IPS-20b (cell line): ENCODE results near the gene BANP.

Experiments
- H3K27ac ChIP-seq: one replicate; pipeline ENCODE4 v1.5.1; 2013; ENCODE audit warnings: low read length
- H3K27me3 ChIP-seq: 2 replicates; pipeline ENCODE4 v1.6.1; 2013; ENCODE audit warnings: mild to moderate bottlenecking, low read length, inconsistent platforms; ENCODE audit not compliant: insufficient read depth
- H3K36me3 ChIP-seq: 2 replicates; pipeline ENCODE4 v1.6.1; 2013; ENCODE audit warnings: low read depth, mild to moderate bottlenecking, inconsistent platforms, low read length, moderate library complexity; ENCODE audit not compliant: insufficient read depth
- H3K4me1 ChIP-seq: 2 replicates; pipeline ENCODE4 v1.6.1; 2013; ENCODE audit warnings: mild to moderate bottlenecking, control low read depth, inconsistent platforms, low read length, moderate library complexity; ENCODE audit not compliant: insufficient read depth
- H3K4me3 ChIP-seq: 2 replicates; pipeline ENCODE4 v1.5.1; 2013; ENCODE audit warnings: mild to moderate bottlenecking, low read length, inconsistent platforms
- H3K9ac ChIP-seq: 2 replicates; pipeline ENCODE4 v1.6.1; 2013; ENCODE audit warnings: low read depth, mild to moderate bottlenecking, inconsistent platforms, low read length, moderate library complexity
- H3K9me3 ChIP-seq: 2 replicates; pipeline ENCODE4 v1.6.1; 2013; ENCODE audit warnings: mild to moderate bottlenecking, low read depth, low read length, inconsistent platforms; ENCODE audit not compliant: insufficient read depth

Gene BANP

GRCh38 chr16:87946596-87947347 lies 4.5 kb upstream of the BANP start:
- Histone ChIP-seq H3K36me3 (no peaks in the 10 kb centered on the region), H3K27me3 (no peaks in the 10 kb centered on the region), H3K27ac (no peak overlapping the region), H3K4me3 (no peak overlapping the region), H3K9ac (no peak overlapping the region), H3K4me1 (peaks cover 7% of the 10 kb centered on the region), H3K9me3 (no peaks in the 10 kb centered on the region)

GRCh38 chr16:87947356-87948118 lies 3.7 kb upstream of the BANP start:
- H3K9ac ChIP-seq, result no peak overlapping the region
- H3K9me3 ChIP-seq, result no peaks in the 10 kb centered on the region
- H3K27ac ChIP-seq, result no peak overlapping the region
- H3K4me1 ChIP-seq, result peaks cover 9% of the 10 kb centered on the region
- H3K36me3 ChIP-seq, result no peaks in the 10 kb centered on the region
- no peak overlapping the region for H3K4me3 ChIP-seq
- H3K27me3 ChIP-seq, result no peaks in the 10 kb centered on the region

DNA sequence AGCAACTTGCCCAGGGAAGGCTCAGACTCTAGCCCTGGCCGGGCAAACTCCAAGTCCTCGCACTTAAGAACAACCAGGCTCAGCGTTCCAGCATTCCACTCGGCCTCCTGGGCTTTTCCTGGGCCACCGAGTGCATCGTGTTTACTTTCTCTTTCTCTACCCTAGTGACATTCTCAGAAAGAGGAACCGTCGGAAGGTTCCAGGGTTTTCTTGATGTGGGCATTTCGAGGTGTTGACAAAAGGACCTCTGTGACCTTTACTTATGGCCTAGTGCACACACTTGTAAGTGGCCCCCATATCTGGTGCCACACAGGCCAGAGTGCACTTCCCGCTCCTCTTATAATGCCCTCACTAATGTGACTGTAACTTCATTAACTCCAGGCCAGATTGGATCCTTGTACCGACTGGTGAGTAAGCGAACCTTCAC lies 3.1 kb upstream of the BANP start:
- Histone ChIP-seq H3K4me3 (no peak overlapping the region), H3K9ac (no peak overlapping the region), H3K9me3 (no peaks in the 10 kb centered on the region), H3K27me3 (no peaks in the 10 kb centered on the region), H3K36me3 (peaks cover under 1% of the 10 kb centered on the region; the same call in 1 of the 2 replicates), H3K27ac (no peak overlapping the region), H3K4me1 (peaks cover 9% of the 10 kb centered on the region)

DNA sequence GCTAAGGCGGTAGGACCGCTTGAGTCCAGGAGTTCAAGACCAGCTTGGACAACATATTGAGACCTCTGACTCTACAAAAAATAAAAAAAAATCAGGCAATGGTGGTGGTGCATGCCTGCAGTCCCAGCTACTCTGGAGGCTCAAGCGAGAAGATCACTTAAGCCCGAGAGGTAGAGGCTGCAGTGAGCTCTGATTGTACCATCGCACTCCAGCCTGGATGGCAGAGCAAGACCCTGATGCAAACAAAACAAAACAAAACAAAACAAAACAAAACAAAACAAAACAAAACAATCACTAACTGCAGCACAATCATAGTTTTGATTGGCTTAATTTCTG lies 2.5 kb upstream of the BANP start:
- Histone ChIP-seq H3K4me3 (no peak overlapping the region), H3K27me3 (no peaks in the 10 kb centered on the region), H3K9me3 (no peaks in the 10 kb centered on the region), H3K36me3 (peaks cover 6% of the 10 kb centered on the region; the same call in 1 of the 2 replicates), H3K9ac (no peak overlapping the region), H3K27ac (no peak overlapping the region), H3K4me1 (peaks cover 9% of the 10 kb centered on the region)

- no peak overlapping the region for H3K4me3 ChIP-seq
- no peak overlapping the region for H3K9ac ChIP-seq
- H3K27ac ChIP-seq, result no peak overlapping the region
- H3K9me3 ChIP-seq, result no peaks in the 10 kb centered on the region
- H3K4me1 ChIP-seq, result peaks cover 9% of the 10 kb centered on the region
- H3K36me3 ChIP-seq, result peaks cover 11% of the 10 kb centered on the region; the same call in 1 of the 2 replicates
- H3K27me3 ChIP-seq, result no peaks in the 10 kb centered on the region
Observed at GRCh38 chr16:87949071-87949744, 2.0 kb upstream of the BANP start.

DNA sequence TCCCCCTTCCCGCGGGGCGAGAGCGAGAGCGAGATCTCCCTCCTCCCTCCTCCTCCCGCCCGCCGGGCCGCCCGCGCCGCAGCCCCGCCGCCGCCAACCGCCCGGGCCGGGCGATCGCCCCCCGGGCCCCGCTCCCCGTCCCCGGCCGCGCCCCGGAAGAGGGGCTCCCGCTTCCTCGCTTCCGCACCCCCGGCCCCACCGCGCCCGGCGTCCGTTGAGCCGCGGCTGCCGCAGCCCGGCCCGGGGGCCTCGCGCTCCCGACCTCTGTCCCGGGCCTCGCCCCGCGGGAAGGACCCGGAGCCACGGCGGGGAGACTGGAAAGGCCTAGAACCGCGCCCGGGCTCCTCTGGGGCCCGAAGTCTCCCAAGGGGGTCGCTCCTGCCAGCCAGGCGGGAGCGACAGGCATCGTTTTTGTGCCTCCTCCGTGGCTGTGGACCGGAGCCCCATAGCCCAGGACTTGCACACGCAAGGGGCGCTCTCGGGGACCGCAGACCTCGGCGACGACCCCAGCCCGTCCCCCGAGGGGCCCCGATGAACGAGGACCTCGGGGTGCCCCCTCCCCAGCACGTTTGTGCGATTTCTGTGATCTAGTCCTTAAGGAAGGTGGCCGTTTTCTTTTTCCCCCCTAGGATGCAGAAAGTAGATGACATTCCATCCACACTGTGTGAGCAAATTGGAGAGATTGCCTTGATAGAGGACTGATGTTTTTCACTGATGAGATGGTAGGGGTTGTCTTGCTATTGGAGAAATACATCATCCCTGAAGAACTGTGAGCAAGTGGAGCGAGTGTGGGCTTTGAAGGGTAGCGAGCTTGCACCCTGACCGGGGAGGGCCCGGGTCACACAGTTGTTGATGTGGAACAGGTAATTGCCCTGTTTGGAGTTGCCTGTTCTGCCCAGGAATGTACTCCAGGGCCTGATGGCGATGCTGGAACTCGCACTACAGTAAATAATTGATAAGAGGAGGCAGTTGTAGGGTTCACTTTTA lies 611 bp downstream of the BANP start:
- Histone ChIP-seq H3K36me3 (peaks cover 12% of the 10 kb centered on the region; the same call in 1 of the 2 replicates), H3K9me3 (no peaks in the 10 kb centered on the region), H3K4me3 (peak overlapping the region; percentile 86), H3K4me1 (0 out of 2 replicates have a peak, but pooled peaks cover 3% of the 10 kb centered on the region), H3K9ac (peak overlapping the region; percentile 93), H3K27ac (peak overlapping the region; percentile 45), H3K27me3 (no peaks in the 10 kb centered on the region)

DNA sequence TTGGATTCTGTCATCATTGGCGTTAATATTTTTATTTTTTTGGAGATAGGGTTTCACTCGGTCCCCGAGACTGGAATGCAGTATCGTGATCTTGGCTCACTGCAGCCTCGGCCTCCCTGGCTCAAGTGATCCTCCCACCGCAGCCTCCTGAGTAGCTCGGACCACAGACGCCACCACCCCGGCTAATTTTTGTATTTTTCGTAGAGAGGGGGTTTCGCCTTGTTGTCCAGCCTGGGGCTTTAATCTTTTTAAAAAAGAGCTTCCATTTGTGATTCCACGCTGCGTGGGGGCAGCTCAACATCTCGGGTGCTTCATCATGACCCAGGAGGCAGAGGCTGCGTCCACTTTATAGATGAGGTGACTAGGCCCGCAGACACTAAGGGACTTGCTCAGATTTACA lies 1.5 kb downstream of the BANP start:
- Histone ChIP-seq H3K4me3 (peak overlapping the region; percentile 86), H3K36me3 (peaks cover 20% of the 10 kb centered on the region), H3K9ac (peak overlapping the region; percentile 93), H3K4me1 (0 out of 2 replicates have a peak, but pooled peaks cover 3% of the 10 kb centered on the region), H3K9me3 (no peaks in the 10 kb centered on the region), H3K27ac (no peak overlapping the region), H3K27me3 (no peaks in the 10 kb centered on the region)

- Histone ChIP-seq H3K36me3 (peaks cover 20% of the 10 kb centered on the region), H3K9me3 (no peaks in the 10 kb centered on the region), H3K4me3 (no peak overlapping the region), H3K9ac (no peak overlapping the region), H3K27ac (no peak overlapping the region), H3K4me1 (0 out of 2 replicates have a peak, but pooled peaks cover 3% of the 10 kb centered on the region), H3K27me3 (no peaks in the 10 kb centered on the region)
Observed at GRCh38 chr16:87953308-87954215, 2.3 kb downstream of the BANP start.

- H3K27me3 ChIP-seq, result no peaks in the 10 kb centered on the region
- H3K9me3 ChIP-seq, result no peaks in the 10 kb centered on the region
- no peak overlapping the region for H3K4me3 ChIP-seq
- no peak overlapping the region for H3K27ac ChIP-seq
- H3K4me1 ChIP-seq, result 0 out of 2 replicates have a peak, but pooled peaks cover 3% of the 10 kb centered on the region
- H3K9ac ChIP-seq, result no peak overlapping the region
- H3K36me3 ChIP-seq, result peaks cover 20% of the 10 kb centered on the region
Observed at GRCh38 chr16:87954361-87954760, 3.1 kb downstream of the BANP start.

DNA sequence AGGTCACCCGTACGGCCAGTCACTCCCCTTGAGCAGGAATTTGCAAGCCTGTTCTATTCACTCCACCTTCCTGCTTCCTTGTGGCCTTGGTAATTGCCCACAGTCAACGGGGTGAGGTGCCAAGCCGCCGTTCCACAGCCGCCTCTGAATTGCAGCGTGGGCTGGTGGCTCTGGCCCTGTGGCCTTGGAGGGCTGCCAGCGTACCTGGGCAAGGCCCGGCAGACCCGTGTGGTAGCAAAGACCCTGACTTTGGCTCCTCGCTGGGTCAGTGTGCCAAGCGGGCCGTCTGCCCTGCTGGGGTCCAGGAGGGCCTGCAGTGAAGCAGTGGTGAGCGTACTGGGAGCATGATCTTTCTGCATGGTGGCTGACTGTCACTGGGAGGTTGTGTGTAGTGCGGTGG lies 3.6 kb downstream of the BANP start:
- H3K9me3 ChIP-seq, result no peaks in the 10 kb centered on the region
- H3K4me1 ChIP-seq, result 0 out of 2 replicates have a peak, but pooled peaks cover 3% of the 10 kb centered on the region
- no peak overlapping the region for H3K4me3 ChIP-seq
- no peak overlapping the region for H3K27ac ChIP-seq
- H3K9ac ChIP-seq, result no peak overlapping the region
- no peaks in the 10 kb centered on the region for H3K27me3 ChIP-seq
- H3K36me3 ChIP-seq, result peaks cover 20% of the 10 kb centered on the region
